Prostate gland (tissue), 2 donors: ENCODE measurements around the gene BHLHA15.

ENCODE experiments used
- POLR2A ChIP-seq: fragments of 450-650 bp; IDR thresholded peaks from one replicate; pipeline ENCODE4 v1.6.1; 2016; ENCODE audit warnings: antibody characterized with exemption, mild to moderate bottlenecking
- POLR2AphosphoS5 ChIP-seq: sonication (generic); formaldehyde crosslinking; IDR thresholded peaks from one replicate; pipeline ENCODE4 v1.6.1; 2017; ENCODE audit warnings: antibody characterized with exemption
- TF ChIP-seq, protein P1 (sequence below), 4 experiments: fragments of 200-600 bp in 2 of 4; fragments of 450-650 bp in 2 of 4; sonication (generic) in 2 of 4; IDR thresholded peaks; 1 replicate in 3 of 4; 2 replicates in 1 of 4; pipeline ENCODE4 v1.5.1; 2016 to 2019; ENCODE audit warnings: antibody characterized with exemption in 4 of 4, mild to moderate bottlenecking in 2 of 4, moderate library complexity in 2 of 4

DNA sequence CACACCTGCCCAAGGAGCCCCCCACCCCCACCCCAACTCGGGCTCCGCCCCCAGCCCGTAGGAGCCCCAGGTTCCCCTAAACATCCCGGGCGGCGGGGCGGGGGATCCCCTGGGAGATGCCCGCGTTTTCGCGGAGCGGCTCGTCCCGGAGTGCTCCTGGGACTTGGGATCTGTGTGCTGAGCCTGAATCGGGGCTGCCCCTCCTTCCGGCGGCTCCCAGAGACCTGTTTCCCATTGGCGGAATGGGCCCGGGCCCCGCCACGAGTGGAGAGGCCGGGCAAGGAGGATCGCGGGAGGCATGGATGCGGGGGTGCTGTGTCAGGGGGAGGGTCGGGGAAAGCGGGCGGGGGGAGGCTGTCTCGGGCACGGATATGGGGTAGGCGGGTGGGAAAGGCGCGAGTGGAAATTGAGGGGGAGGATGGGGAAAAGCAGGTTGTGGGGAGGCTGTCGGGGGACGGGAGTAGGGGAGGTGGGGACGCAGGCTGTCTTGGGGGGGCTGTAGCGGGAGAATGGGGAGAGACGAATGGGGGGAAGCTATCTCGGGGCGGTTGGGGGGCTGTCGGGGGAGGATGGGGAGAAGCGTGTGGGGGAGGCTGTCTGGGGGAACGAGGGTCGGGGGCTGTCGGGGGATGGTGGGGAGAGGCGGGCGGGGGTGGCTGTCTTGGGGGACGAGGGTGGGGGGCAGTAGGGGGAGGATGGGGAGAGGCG is 572 bp upstream of the BHLHA15 start:
- TF ChIP-seq, protein P1, sequence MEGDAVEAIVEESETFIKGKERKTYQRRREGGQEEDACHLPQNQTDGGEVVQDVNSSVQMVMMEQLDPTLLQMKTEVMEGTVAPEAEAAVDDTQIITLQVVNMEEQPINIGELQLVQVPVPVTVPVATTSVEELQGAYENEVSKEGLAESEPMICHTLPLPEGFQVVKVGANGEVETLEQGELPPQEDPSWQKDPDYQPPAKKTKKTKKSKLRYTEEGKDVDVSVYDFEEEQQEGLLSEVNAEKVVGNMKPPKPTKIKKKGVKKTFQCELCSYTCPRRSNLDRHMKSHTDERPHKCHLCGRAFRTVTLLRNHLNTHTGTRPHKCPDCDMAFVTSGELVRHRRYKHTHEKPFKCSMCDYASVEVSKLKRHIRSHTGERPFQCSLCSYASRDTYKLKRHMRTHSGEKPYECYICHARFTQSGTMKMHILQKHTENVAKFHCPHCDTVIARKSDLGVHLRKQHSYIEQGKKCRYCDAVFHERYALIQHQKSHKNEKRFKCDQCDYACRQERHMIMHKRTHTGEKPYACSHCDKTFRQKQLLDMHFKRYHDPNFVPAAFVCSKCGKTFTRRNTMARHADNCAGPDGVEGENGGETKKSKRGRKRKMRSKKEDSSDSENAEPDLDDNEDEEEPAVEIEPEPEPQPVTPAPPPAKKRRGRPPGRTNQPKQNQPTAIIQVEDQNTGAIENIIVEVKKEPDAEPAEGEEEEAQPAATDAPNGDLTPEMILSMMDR (IDR thresholded peaks at IDR 0.05) = no peak
- TF ChIP-seq POLR2A (no peak), POLR2AphosphoS5 (no peak)
